Caco-2 (cell line): ENCODE measurements around the gene CALCB. TPM values are rescaled to one million over a fixed set of nuclear protein-coding genes. Genes with fewer than 3 reads are reported as not detected.

Source experiments
- BruUV-seq: library from RNA; stranded (reverse); fragments of 400-500 nt; replicated peaks from 2 replicates; lab custom pipeline; 2021; lab: Mats Ljungman, UMichigan
- CTCF ChIA-PET: fragments of 300-600 bp; sonication (Branson Sonifier 250); formaldehyde crosslinking; loops from one replicate; lab custom pipeline; 2022; ENCODE audit warnings: antibody characterized with exemption; lab: Charles Lee
- POLR2A ChIA-PET: fragments of 300-600 bp; sonication (Branson Sonifier 250); formaldehyde crosslinking; loops from one replicate; lab custom pipeline; 2022; ENCODE audit warnings: antibody characterized with exemption; lab: Charles Lee
- DNase-seq, 2 experiments: peaks; one replicate each; pipeline versions ENCODE4 v3.0.0 to v3.0.0-alpha.2; 2020 to 2022
- H3K27me3 ChIP-seq: replicated peaks from 2 replicates; pipeline ENCODE4 v1.6.0; 2011; ENCODE audit warnings: low read length; ENCODE audit not compliant: control insufficient read depth, insufficient read depth
- H3K36me3 ChIP-seq: 2 replicates; pipeline ENCODE4 v1.5.1; 2011; ENCODE audit warnings: low read length; ENCODE audit not compliant: control insufficient read depth, insufficient read depth
- H3K4me1 ChIP-seq: fragments of 250-450 bp; sonication (Bioruptor Pico); 2 replicates; pipeline ENCODE4 v1.5.1; 2020; ENCODE audit warnings: mild to moderate bottlenecking
- H3K4me3 ChIP-seq: 2 replicates; pipeline ENCODE4 v1.5.1; 2011; ENCODE audit warnings: low read depth, mild to moderate bottlenecking, control low read depth, low read length
- H3K9me3 ChIP-seq: fragments of 250-450 bp; sonication (Bioruptor Pico); 2 replicates; pipeline ENCODE4 v1.5.1; 2020; ENCODE audit warnings: mild to moderate bottlenecking, moderate library complexity
- H3K27ac Mint-ChIP-seq: one replicate; pipeline ENCODE4 v1.8.0; 2022; ENCODE audit warnings: mixed read lengths; ENCODE audit not compliant: unreplicated experiment
- H3K27me3 Mint-ChIP-seq: one replicate; pipeline ENCODE4 v1.8.0; 2022; ENCODE audit warnings: mixed read lengths; ENCODE audit not compliant: insufficient read depth, unreplicated experiment
- H3K36me3 Mint-ChIP-seq: one replicate; pipeline ENCODE4 v1.8.0; 2022; ENCODE audit warnings: mild to moderate bottlenecking, mixed read lengths; ENCODE audit not compliant: insufficient read depth, unreplicated experiment
- H3K4me1 Mint-ChIP-seq: one replicate; pipeline ENCODE4 v1.8.0; 2022; ENCODE audit warnings: low read depth, mixed read lengths; ENCODE audit not compliant: unreplicated experiment
- H3K4me3 Mint-ChIP-seq: one replicate; pipeline ENCODE4 v1.8.0; 2022; ENCODE audit warnings: mild to moderate bottlenecking, moderate library complexity, mixed read lengths; ENCODE audit not compliant: unreplicated experiment
- H3K9me3 Mint-ChIP-seq: one replicate; pipeline ENCODE4 v1.8.0; 2022; ENCODE audit warnings: mixed read lengths; ENCODE audit not compliant: unreplicated experiment
- intact Hi-C: fragments of 100-400 bp; cut with micrococcal nuclease; formaldehyde crosslinking; loops from one replicate; pipeline ENCODE4 v1.10.0; 2022; ENCODE audit not compliant: unreplicated experiment
- total RNA-seq: library from RNA; stranded (reverse); gene quantifications from 2 replicates; pipeline ENCODE4 v1.2.3, GENCODE V29; 2022
- TF ChIP-seq, protein P1 (sequence below), 2 experiments: fragments of 200-600 bp in 1 of 2; IDR thresholded peaks; 1 replicate in 1 of 2; 2 replicates in 1 of 2; pipeline versions ENCODE4 v1.5.1 to v1.8.0; 2011 to 2022; ENCODE audit warnings: antibody characterized with exemption in 1 of 2, control low read depth in 1 of 2, inconsistent platforms in 1 of 2, low read depth in 1 of 2, low read length in 1 of 2, mild to moderate bottlenecking in 1 of 2, moderate library complexity in 1 of 2; ENCODE audit not compliant: insufficient read depth in 1 of 2, severe bottlenecking in 1 of 2, unreplicated experiment in 1 of 2

Gene CALCB
- total RNA-seq, 1 experiment from 2014 or later: not detected

DNA sequence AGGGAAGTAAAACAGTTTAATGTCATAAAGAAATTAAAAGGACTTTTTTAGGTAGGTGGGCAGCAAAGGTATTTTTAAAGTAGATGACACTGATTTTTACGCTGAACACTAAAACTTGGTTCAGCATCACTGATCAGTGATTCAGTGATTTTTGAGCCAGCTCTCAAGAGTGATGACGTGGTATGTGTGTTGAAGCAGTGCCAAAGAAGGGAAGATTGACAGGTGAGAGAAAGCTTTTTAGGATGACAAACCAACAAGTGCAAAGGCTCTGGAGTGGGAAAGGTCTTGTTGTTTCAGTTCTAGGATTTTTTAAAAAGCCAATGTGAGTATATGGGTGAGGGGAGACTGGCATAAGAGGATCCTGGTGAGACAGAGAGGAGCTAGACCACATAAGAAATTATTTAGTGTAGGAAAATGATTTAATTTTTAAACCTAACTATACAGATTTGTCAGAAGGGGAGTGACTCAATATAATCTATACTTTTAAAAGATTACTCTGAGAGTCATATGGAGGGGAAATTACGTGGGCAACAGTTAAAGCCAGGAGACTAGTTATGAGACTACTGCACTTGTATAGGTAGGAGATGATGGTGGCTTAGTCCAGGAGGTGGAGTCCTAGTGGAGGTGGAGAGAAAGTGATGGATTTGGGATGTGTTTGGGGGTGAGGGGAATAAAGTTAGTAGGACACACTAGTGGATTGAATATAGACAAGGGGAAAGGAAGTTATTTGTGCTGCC lies 17.6 kb upstream of the CALCB start:
- Mint-ChIP-seq H3K36me3 (no peaks in the 10 kb centered on the region), H3K27ac (no peak overlapping the region), H3K4me3 (no peak overlapping the region), H3K4me1 (no peaks in the 10 kb centered on the region), H3K9me3 (peaks cover 2% of the 10 kb centered on the region), H3K27me3 (peaks cover 11% of the 10 kb centered on the region)
- ChIA-PET CTCF (no interaction called here), POLR2A (no interaction called here)
- TF ChIP-seq, protein P1, sequence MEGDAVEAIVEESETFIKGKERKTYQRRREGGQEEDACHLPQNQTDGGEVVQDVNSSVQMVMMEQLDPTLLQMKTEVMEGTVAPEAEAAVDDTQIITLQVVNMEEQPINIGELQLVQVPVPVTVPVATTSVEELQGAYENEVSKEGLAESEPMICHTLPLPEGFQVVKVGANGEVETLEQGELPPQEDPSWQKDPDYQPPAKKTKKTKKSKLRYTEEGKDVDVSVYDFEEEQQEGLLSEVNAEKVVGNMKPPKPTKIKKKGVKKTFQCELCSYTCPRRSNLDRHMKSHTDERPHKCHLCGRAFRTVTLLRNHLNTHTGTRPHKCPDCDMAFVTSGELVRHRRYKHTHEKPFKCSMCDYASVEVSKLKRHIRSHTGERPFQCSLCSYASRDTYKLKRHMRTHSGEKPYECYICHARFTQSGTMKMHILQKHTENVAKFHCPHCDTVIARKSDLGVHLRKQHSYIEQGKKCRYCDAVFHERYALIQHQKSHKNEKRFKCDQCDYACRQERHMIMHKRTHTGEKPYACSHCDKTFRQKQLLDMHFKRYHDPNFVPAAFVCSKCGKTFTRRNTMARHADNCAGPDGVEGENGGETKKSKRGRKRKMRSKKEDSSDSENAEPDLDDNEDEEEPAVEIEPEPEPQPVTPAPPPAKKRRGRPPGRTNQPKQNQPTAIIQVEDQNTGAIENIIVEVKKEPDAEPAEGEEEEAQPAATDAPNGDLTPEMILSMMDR (IDR thresholded peaks at IDR 0.05; ENCODE audit: insufficient read depth in 1 of 2, low read depth in 1 of 2, low read length in 1 of 2, severe bottlenecking in 1 of 2, unreplicated experiment in 1 of 2): no peak
- H3K36me3 ChIP-seq: no peaks in the 10 kb centered on the region
- intact Hi-C loops: no loop called here
- H3K4me1 ChIP-seq: no peaks in the 10 kb centered on the region
- no peak overlapping the region for H3K4me3 ChIP-seq
- no peaks in the 10 kb centered on the region for H3K27me3 ChIP-seq
- no TSS peak for BruUV-seq
- no peak for DNase-seq
- H3K9me3 ChIP-seq: no peaks in the 10 kb centered on the region

DNA sequence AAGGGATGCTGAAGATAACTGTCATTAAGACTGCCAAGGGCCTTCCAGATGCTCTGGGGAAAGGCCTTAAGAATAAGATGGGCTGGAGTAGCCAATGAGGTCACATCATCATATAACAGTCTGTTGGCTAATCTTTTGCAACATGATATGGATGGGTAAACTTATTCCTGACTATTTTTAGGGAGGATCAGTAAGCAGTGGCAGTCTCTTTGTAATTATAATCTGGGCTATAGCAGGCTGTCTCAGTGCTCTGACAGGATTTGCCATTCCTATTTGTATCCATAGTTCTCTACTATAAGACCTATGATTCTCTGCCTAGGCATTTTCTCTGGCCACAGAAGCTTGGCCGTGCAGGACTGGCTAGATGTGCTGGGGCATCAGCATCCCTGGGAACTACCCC lies 16.1 kb upstream of the CALCB start:
- no peaks in the 10 kb centered on the region for H3K9me3 ChIP-seq
- Mint-ChIP-seq H3K27ac (no peak overlapping the region), H3K4me3 (no peak overlapping the region), H3K4me1 (no peaks in the 10 kb centered on the region), H3K27me3 (peaks cover 13% of the 10 kb centered on the region), H3K9me3 (peaks cover 10% of the 10 kb centered on the region), H3K36me3 (no peaks in the 10 kb centered on the region)
- CTCF ChIA-PET: no interaction called here
- no peaks in the 10 kb centered on the region for H3K4me1 ChIP-seq
- DNase-seq: no peak
- no peak overlapping the region for H3K4me3 ChIP-seq
- BruUV-seq: no TSS peak
- H3K36me3 ChIP-seq: no peaks in the 10 kb centered on the region
- no peaks in the 10 kb centered on the region for H3K27me3 ChIP-seq
- intact Hi-C loops: no loop called here
- POLR2A ChIA-PET: no interaction called here
- TF ChIP-seq, protein P1 (IDR thresholded peaks at IDR 0.05; ENCODE audit: insufficient read depth in 1 of 2, low read depth in 1 of 2, low read length in 1 of 2, severe bottlenecking in 1 of 2, unreplicated experiment in 1 of 2): no peak

GRCh38 chr11:15059132-15059915 lies 14.1 kb upstream of the CALCB start:
- H3K36me3 Mint-ChIP-seq: no peaks in the 10 kb centered on the region
- BruUV-seq: no TSS peak
- POLR2A ChIA-PET: no interaction called here

More at GRCh38 chr11:15059132-15059915, 14.1 kb upstream of the CALCB start:
- Mint-ChIP-seq H3K27ac (no peak overlapping the region), H3K4me1 (no peaks in the 10 kb centered on the region), H3K4me3 (no peak overlapping the region), H3K27me3 (peaks cover 7% of the 10 kb centered on the region), H3K9me3 (peaks cover 10% of the 10 kb centered on the region)
- intact Hi-C loops: no loop called here
- TF ChIP-seq, protein P1 (IDR thresholded peaks at IDR 0.05; ENCODE audit: insufficient read depth in 1 of 2, low read depth in 1 of 2, low read length in 1 of 2, severe bottlenecking in 1 of 2, unreplicated experiment in 1 of 2): no peak
- Histone ChIP-seq H3K36me3 (no peaks in the 10 kb centered on the region), H3K27me3 (no peaks in the 10 kb centered on the region), H3K9me3 (no peaks in the 10 kb centered on the region), H3K4me3 (no peak overlapping the region), H3K4me1 (no peaks in the 10 kb centered on the region)
- no peak for DNase-seq
- CTCF ChIA-PET: no interaction called here
